HG02938 (cell line): ENCODE data around the gene RBBP4.
"Not testable (repeated sequence)": the region's sequence is repeated elsewhere in the genome, so short reads cannot be mapped to it uniquely, and the experiment has no call there.

Experiments
- ATAC-seq: cut with Tn5 transposase; IDR thresholded peaks from one replicate; pipeline ENCODE4 v1.9.1; 2021; ENCODE audit warnings: mild to moderate bottlenecking, moderate library complexity; ENCODE audit not compliant: unreplicated experiment

The RBBP4 gene

GRCh38 chr1:32685498-32685897 is 34.5 kb downstream of the RBBP4 start:
- no peak for ATAC-seq

GRCh38 chr1:32686387-32686786 is 35.4 kb downstream of the RBBP4 start:
- ATAC-seq = no peak

- ATAC-seq = no peak
Observed at GRCh38 chr1:32693455-32694174, 42.6 kb downstream of the RBBP4 start.

DNA sequence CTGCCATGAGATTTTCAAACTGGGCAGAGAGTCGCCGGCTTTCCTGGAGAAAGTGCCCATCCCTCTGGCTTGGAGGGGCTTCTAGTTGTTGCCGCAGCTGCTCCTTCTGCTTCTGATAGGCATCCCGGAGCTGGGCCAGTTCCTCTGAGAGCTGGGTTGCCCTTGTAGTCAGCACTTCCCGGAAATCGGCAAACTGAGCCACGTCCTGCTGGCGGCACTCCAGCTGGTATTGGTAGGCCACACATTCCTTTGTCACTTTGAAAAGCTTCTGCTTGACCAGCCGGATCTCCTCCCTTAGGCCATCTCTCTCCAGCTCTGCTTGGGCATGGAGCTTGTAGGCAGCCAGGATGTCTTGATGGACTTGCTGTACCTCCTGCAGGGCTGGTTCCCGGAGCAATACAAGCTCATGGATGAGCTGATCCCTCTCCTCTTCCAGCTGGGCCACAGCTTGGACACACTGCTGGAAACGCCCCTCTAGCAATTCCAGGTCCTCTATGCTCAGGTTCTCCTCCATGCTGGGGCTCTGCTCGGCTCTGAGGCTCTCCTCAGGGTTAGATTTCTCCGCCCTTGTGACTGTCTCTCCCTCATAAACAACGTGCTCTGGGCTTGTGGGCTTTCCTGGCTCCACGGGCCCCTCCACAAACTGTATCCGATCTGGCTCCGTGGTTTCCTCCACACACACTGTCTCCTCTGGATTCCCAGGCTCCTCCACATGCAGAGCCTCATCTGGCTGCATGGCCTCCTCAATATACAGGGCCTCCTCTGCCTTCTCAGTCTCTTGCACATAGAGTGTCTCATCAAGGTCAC is 44.3 kb downstream of the RBBP4 start:
- ATAC-seq = no peak

GRCh38 chr1:32696041-32696440 is 45.0 kb downstream of the RBBP4 start:
- ATAC-seq = no peak

GRCh38 chr1:32696996-32697395 is 46.0 kb downstream of the RBBP4 start:
- not testable (repeated sequence) for ATAC-seq

GRCh38 chr1:32701421-32701911 is 50.5 kb downstream of the RBBP4 start:
- ATAC-seq = no peak

- ATAC-seq = no peak
Observed at GRCh38 chr1:32701951-32702598, 51.1 kb downstream of the RBBP4 start.

GRCh38 chr1:32702599-32703478 is 51.8 kb downstream of the RBBP4 start, which contains the start of gene SYNC:
Gene SYNC (minus strand): TSS chr1:32702770. CDS start chr1:32702660, 110 bp downstream.
- no peak for ATAC-seq

- no peak for ATAC-seq
Observed at GRCh38 chr1:32703479-32704291, 52.7 kb downstream of the RBBP4 start.

GRCh38 chr1:32705516-32705915 is 54.5 kb downstream of the RBBP4 start:
- ATAC-seq = no peak

GRCh38 chr1:32706491-32706890 is 55.5 kb downstream of the RBBP4 start:
- ATAC-seq = no peak

DNA sequence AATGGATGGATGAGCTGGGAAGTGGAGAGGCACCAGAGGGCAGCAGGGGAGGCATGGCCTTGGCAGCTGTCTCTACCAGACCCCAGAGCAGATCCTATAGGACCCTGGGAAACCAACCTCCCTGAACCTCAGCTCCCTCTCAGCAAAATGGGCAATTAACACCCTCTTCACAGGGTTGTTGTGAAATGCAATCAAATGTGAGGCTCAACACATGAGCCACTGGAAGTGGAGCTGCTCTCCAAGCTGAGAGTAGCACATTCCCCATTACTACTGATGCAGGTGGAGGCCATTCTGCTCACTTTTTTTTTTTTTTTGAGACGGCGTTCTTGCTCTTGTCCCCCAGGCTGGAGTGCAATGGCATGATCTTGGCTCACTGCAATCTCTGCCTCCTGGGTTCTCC is 58.1 kb downstream of the RBBP4 start:
- no peak for ATAC-seq

DNA sequence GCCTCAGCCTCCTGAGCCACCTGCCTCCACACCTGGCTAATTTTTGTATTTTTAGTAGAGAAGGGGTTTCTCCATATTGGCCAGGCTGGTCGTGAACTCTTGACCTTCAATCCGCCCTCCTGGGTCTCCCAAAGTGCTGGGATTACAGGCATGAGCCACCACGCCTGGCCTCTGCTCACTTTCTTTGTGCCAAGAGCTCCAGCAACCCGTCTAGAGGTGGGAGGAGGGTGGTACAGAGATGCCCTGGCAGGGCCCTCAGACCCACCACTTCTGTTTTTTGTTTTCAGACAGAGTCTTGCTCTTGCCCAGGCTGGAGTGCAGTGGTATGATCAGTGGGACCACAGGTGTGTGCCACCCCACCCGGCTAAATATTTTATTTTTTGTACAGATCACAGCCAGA is 58.5 kb downstream of the RBBP4 start:
- no peak for ATAC-seq

- not testable (repeated sequence) for ATAC-seq
Observed at GRCh38 chr1:32711221-32711620, 60.2 kb downstream of the RBBP4 start.

DNA sequence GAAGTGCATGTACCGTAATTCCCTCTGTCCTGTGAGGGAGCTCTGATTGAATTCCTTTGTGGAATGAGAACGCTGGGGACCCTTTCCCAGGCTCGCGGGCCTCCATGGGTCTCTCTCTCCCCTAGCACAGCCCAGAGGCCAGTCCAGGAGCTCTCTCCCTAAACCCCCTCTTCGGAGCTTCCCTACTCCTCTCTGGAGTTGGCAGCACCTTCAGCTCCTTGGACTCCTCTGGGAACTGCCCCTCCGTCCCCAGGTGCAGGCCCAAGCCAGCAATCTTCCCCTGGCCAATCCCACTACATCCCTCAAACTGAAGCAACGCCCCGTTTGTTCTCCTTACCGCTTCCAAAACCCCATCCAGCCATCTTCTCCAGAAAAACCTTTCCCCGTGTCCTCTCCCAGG is 62.1 kb downstream of the RBBP4 start:
- ATAC-seq = no peak

GRCh38 chr1:32714277-32714676 is 63.3 kb downstream of the RBBP4 start:
- no peak for ATAC-seq

DNA sequence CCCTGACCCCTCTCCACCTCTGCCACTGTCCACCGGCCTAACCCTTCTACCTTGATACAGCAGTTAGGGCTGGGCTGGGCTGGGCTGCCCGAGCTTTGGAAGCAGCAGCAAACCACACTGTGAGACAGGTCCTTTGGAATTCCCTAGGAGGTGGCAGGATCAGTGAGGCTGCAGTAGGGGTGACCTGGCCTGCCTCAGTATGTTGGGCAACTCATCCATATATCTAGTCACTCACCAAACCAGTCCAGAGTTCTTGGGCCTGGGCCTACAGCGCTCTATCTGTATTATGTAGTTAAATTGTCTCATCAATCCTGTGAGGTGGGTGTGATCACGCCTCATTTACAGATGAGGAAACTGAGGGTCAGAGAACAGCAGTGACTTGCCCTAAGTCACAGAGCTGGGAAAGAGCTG is 64.9 kb downstream of the RBBP4 start:
- no peak for ATAC-seq

DNA sequence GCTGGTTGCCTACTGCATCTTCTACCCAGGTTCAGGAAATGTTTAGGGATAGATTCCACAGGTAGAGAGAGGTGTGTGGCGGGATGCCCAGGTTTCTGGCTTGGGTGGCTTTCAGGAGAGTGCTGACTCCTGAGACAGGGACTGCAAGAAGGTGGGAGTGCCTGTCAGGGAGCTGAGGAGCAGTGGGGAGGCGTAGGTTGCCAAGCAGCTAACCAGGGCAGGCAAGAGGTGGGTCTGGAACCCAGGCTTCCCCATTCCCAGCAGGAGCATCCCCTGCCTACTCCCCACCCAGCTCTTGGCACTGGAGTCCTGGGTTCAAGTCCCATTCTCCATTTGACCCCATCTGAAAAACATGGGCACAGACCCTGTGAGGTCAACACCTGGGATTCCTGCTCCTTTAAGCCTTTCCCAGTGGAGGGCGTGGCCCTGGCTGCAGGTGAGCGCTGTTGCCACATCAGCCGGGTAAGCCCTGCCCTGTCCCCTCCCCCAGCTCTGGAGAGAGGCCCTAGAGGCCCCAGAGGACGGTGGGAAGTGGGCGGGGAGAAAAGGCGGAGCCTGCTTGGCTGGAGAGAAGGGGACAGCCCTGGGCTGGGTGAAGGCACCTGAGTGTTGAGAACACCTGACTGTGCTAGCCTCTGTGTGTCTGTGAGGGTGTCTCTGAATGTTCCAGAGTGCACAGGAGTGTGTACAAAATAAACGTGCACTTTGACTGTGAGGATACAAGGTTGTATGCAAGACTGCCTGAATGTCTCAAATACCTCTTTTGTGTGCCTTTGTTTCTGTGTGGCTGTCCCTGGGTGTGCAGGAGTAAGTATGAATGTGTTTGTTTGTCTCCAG is 65.5 kb downstream of the RBBP4 start:
- peak; percentile 45 for ATAC-seq
